Measurements from ENCODE around the gene JAG2.
A peak's percentile ranks its signal among the peaks of the same experiment; 100 is the strongest.

Gene JAG2

GRCh38 chr14:105168496-105168978 is at the start of gene JAG2:
JAG2 (minus strand) TSS chr14:105168776; CDS start chr14:105168420, 356 bp downstream.
- peak; percentile 40 to 41 for DNase-seq
- TF ChIP-seq POLR2A (IDR thresholded peaks at IDR 0.05; ENCODE audit: low read length) (no peak), GATA1 (IDR thresholded peaks at IDR 0.05; ENCODE audit: low read depth, low read length) (no peak)

GRCh38 chr14:105217774-105218173 is 49.2 kb upstream of the JAG2 start:
- TF ChIP-seq POLR2A (IDR thresholded peaks at IDR 0.05; ENCODE audit: low read length) (no peak), GATA1 (IDR thresholded peaks at IDR 0.05; ENCODE audit: low read depth, low read length) (no peak)
- no peak for DNase-seq

- no peak for DNase-seq
- TF ChIP-seq POLR2A (IDR thresholded peaks at IDR 0.05; ENCODE audit: low read length), result no peak
- no peak for TF ChIP-seq GATA1 (IDR thresholded peaks at IDR 0.05; ENCODE audit: low read depth, low read length)
These were observed 48.1 kb upstream of the JAG2 start for GRCh38 chr14:105216490-105217247.

- TF ChIP-seq POLR2A (IDR thresholded peaks at IDR 0.05; ENCODE audit: low read length), result no peak
- TF ChIP-seq GATA1 (IDR thresholded peaks at IDR 0.05; ENCODE audit: low read depth, low read length), result no peak
- no peak for DNase-seq
These were observed 47.0 kb upstream of the JAG2 start for GRCh38 chr14:105215602-105216001.

- no peak for TF ChIP-seq POLR2A (IDR thresholded peaks at IDR 0.05; ENCODE audit: low read length)
- no peak for TF ChIP-seq GATA1 (IDR thresholded peaks at IDR 0.05; ENCODE audit: low read depth, low read length)
These were observed 45.8 kb upstream of the JAG2 start for GRCh38 chr14:105214324-105214915.

GRCh38 chr14:105213361-105213760 is 44.8 kb upstream of the JAG2 start:
- TF ChIP-seq GATA1 (IDR thresholded peaks at IDR 0.05; ENCODE audit: low read depth, low read length), result no peak
- no peak for DNase-seq

More at GRCh38 chr14:105214324-105214915, 45.8 kb upstream of the JAG2 start:
- no peak for DNase-seq

- no peak for TF ChIP-seq GATA1 (IDR thresholded peaks at IDR 0.05; ENCODE audit: low read depth, low read length)
- no peak for TF ChIP-seq POLR2A (IDR thresholded peaks at IDR 0.05; ENCODE audit: low read length)
- no peak for DNase-seq
These were observed 44.1 kb upstream of the JAG2 start for GRCh38 chr14:105212541-105213300.

GRCh38 chr14:105211758-105212089 is 43.1 kb upstream of the JAG2 start:
- TF ChIP-seq GATA1 (IDR thresholded peaks at IDR 0.05; ENCODE audit: low read depth, low read length), result no peak
- DNase-seq, result no peak

GRCh38 chr14:105211086-105211757 is 42.6 kb upstream of the JAG2 start:
- TF ChIP-seq POLR2A (IDR thresholded peaks at IDR 0.05; ENCODE audit: low read length), result no peak
- no peak for TF ChIP-seq GATA1 (IDR thresholded peaks at IDR 0.05; ENCODE audit: low read depth, low read length)
- DNase-seq, result no peak

- TF ChIP-seq POLR2A (IDR thresholded peaks at IDR 0.05; ENCODE audit: low read length) (no peak), GATA1 (IDR thresholded peaks at IDR 0.05; ENCODE audit: low read depth, low read length) (no peak)
- no peak for DNase-seq
These were observed 41.9 kb upstream of the JAG2 start for GRCh38 chr14:105210266-105211025.

GRCh38 chr14:105209646-105210045 is 41.1 kb upstream of the JAG2 start:
- no peak for DNase-seq
- no peak for TF ChIP-seq POLR2A (IDR thresholded peaks at IDR 0.05; ENCODE audit: low read length)
- TF ChIP-seq GATA1 (IDR thresholded peaks at IDR 0.05; ENCODE audit: low read depth, low read length), result no peak

- TF ChIP-seq GATA1 (IDR thresholded peaks at IDR 0.05; ENCODE audit: low read depth, low read length), result no peak
- no peak for TF ChIP-seq POLR2A (IDR thresholded peaks at IDR 0.05; ENCODE audit: low read length)
- no peak for DNase-seq
These were observed 40.5 kb upstream of the JAG2 start for GRCh38 chr14:105209091-105209490.

- TF ChIP-seq GATA1 (IDR thresholded peaks at IDR 0.05; ENCODE audit: low read depth, low read length), result no peak
- no peak for TF ChIP-seq POLR2A (IDR thresholded peaks at IDR 0.05; ENCODE audit: low read length)
These were observed 40.1 kb upstream of the JAG2 start for GRCh38 chr14:105208738-105209075.

More at GRCh38 chr14:105208738-105209075, 40.1 kb upstream of the JAG2 start:
- DNase-seq, result no peak

All from erythroblast (primary cell).